SK-N-SH treated with all-trans-retinoic acid at 6 μM for 48 hours (cell line): ENCODE results near the gene NHS.

Experiments used
- ATAC-seq: fragments of 200-7000 bp; cut with Tn5 transposase; 3 replicates; pipeline ENCODE4 v1.9.1; 2020; ENCODE audit warnings: mild to moderate bottlenecking, moderate library complexity
- ARNTL ChIP-seq: fragments of 450-650 bp; formaldehyde crosslinking; IDR thresholded peaks from 2 replicates; pipeline ENCODE4 v1.5.0; 2020; ENCODE audit warnings: low read depth, mild to moderate bottlenecking, moderate library complexity, borderline replicate concordance
- BACH2 ChIP-seq: fragments of 250-450 bp; sonication (Bioruptor Pico); IDR thresholded peaks from 2 replicates; pipeline ENCODE4 v1.9.0; 2021; ENCODE audit warnings: mild to moderate bottlenecking, borderline replicate concordance
- CSDC2 ChIP-seq: fragments of 250-450 bp; sonication (Bioruptor Pico); IDR thresholded peaks from 2 replicates; pipeline ENCODE4 v1.5.0; 2020; ENCODE audit warnings: mild to moderate bottlenecking, moderate library complexity
- ESRRG ChIP-seq: fragments of 250-450 bp; sonication (Bioruptor Pico); IDR thresholded peaks from 2 replicates; pipeline ENCODE4 v1.6.1; 2021; ENCODE audit warnings: mild to moderate bottlenecking
- GLIS3 ChIP-seq: fragments of 250-450 bp; sonication (Bioruptor Pico); IDR thresholded peaks from 2 replicates; pipeline ENCODE4 v1.5.0; 2020; ENCODE audit warnings: mild to moderate bottlenecking, moderate library complexity
- ISL1 ChIP-seq: fragments of 250-450 bp; sonication (Bioruptor Pico); IDR thresholded peaks from 2 replicates; pipeline ENCODE4 v2.1.2; 2022; ENCODE audit warnings: mild to moderate bottlenecking, moderate library complexity
- OSR1 ChIP-seq: fragments of 250-450 bp; sonication (Bioruptor Pico); IDR thresholded peaks from 2 replicates; pipeline ENCODE4 v1.8.0; 2022; ENCODE audit warnings: moderate library complexity, mild to moderate bottlenecking, inconsistent platforms
- PPARA ChIP-seq: fragments of 250-450 bp; sonication (Bioruptor Pico); IDR thresholded peaks from 2 replicates; pipeline ENCODE4 v1.5.0; 2020; ENCODE audit warnings: mild to moderate bottlenecking, borderline replicate concordance
- RARB ChIP-seq: fragments of 250-450 bp; sonication (Bioruptor Pico); IDR thresholded peaks from 2 replicates; pipeline ENCODE4 v1.8.0; 2021; ENCODE audit warnings: mild to moderate bottlenecking, moderate library complexity
- SNAI2 ChIP-seq: fragments of 250-450 bp; sonication (Bioruptor Pico); IDR thresholded peaks from 2 replicates; pipeline ENCODE4 v1.5.0; 2020; ENCODE audit warnings: mild to moderate bottlenecking, moderate library complexity
- TCF4 ChIP-seq: fragments of 250-450 bp; sonication (Bioruptor Pico); IDR thresholded peaks from 2 replicates; pipeline ENCODE4 v1.8.0; 2021; ENCODE audit warnings: mild to moderate bottlenecking, moderate library complexity, borderline replicate concordance
- TOX ChIP-seq: fragments of 250-450 bp; sonication (Bioruptor Pico); IDR thresholded peaks from 2 replicates; pipeline ENCODE4 v1.8.0; 2021; ENCODE audit warnings: mild to moderate bottlenecking, moderate library complexity, borderline replicate concordance
- ZC3H10 ChIP-seq: fragments of 250-450 bp; sonication (Bioruptor Pico); IDR thresholded peaks from 2 replicates; pipeline ENCODE4 v1.5.1; 2021; ENCODE audit warnings: mild to moderate bottlenecking, moderate library complexity
- ZFP3 ChIP-seq: fragments of 250-450 bp; sonication (Bioruptor Pico); IDR thresholded peaks from 2 replicates; pipeline ENCODE4 v1.5.0; 2020; ENCODE audit warnings: mild to moderate bottlenecking, moderate library complexity
- ZFP30 ChIP-seq: fragments of 450-650 bp; formaldehyde crosslinking; IDR thresholded peaks from 2 replicates; pipeline ENCODE4 v1.5.0; 2022; ENCODE audit warnings: mild to moderate bottlenecking, moderate library complexity
- ZNF565 ChIP-seq: fragments of 450-650 bp; formaldehyde crosslinking; conservative IDR thresholded peaks from 2 replicates; pipeline ENCODE4 v1.5.0; 2020; ENCODE audit warnings: low read depth, mild to moderate bottlenecking, moderate library complexity
- ZNF70 ChIP-seq: fragments of 450-650 bp; formaldehyde crosslinking; IDR thresholded peaks from 2 replicates; pipeline ENCODE4 v1.5.0; 2020; ENCODE audit warnings: mild to moderate bottlenecking, moderate library complexity
- ZNF8 ChIP-seq: fragments of 450-650 bp; formaldehyde crosslinking; IDR thresholded peaks from 2 replicates; pipeline ENCODE4 v1.5.0; 2020; ENCODE audit warnings: mild to moderate bottlenecking, moderate library complexity
- TF ChIP-seq, protein P1 (sequence below): fragments of 250-450 bp; sonication (Bioruptor Pico); IDR thresholded peaks from 2 replicates; pipeline ENCODE4 v1.5.1; 2020; ENCODE audit warnings: low read depth, mild to moderate bottlenecking, moderate library complexity
- TF ChIP-seq, protein P2 (sequence below): fragments of 250-450 bp; sonication (Bioruptor Pico); IDR thresholded peaks from 2 replicates; pipeline ENCODE4 v1.5.0; 2020; ENCODE audit warnings: mild to moderate bottlenecking, moderate library complexity
- TF ChIP-seq, protein P3 (sequence below): fragments of 250-450 bp; sonication (Bioruptor Pico); IDR thresholded peaks from 2 replicates; pipeline ENCODE4 v1.5.1; 2021; ENCODE audit warnings: mild to moderate bottlenecking, moderate library complexity
- TF ChIP-seq, protein P4 (sequence below): fragments of 250-450 bp; sonication (Bioruptor Pico); IDR thresholded peaks from 2 replicates; pipeline ENCODE4 v1.8.0; 2021; ENCODE audit warnings: low read depth, mild to moderate bottlenecking, moderate library complexity, borderline replicate concordance
- TF ChIP-seq, protein P5 (sequence below): fragments of 250-450 bp; sonication (Bioruptor Pico); IDR thresholded peaks from 2 replicates; pipeline ENCODE4 v1.8.0; 2020; ENCODE audit warnings: mild to moderate bottlenecking, moderate library complexity, borderline replicate concordance

The NHS gene

DNA sequence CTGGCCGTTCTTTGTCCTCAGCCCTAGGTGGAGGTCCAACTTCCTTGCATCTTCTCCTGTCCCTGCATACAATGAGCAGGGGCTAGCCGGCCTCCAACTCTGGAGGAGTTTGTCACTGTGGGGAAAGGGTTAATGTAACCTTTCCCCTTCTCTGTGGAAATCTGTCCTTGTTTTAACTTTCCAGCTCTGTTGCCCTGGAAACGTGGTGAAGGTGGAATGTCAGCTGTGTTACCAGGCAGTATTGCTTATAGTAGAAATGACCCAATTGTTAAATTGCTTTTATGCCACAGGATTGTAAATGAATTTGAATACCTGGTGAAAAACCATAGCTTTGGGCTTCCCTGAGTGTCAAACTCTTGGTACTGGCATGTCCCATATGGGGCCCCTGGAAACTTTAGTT lies 230.7 kb downstream of the NHS start:
- ATAC-seq: peak; percentile 27; the same call in 1 of the 3 replicates

DNA sequence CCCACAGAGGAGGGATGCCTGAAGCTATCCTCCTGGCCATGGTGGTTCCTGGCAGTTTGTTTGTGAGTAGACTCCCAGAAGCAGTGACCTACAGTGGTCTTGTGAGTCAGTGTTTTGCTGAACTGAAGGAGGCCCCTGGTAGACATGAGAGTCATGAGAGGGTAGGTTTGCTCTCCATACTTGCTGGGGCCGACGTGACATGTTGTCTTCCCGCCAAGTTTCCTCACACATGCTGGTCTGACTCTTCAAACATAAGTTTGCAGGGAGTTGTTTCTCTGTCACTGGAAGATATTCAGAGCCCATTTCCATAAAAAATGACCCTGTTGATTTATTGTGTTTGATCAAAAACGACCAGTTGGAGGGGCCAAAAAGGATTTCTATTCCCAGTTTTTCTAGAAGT lies 231.2 kb downstream of the NHS start:
- ATAC-seq: no peak
- TF ChIP-seq ZFP3 (CRISPR knock-in tag) (no peak), ZFP30 (no peak), ISL1 (CRISPR knock-in tag) (no peak), ESRRG (no peak), TCF4 (CRISPR knock-in tag) (no peak), ZNF565 (CRISPR knock-in tag) (no peak), RARB (CRISPR knock-in tag) (no peak), BACH2 (no peak), ZNF70 (CRISPR knock-in tag) (no peak), OSR1 (CRISPR knock-in tag) (no peak), GLIS3 (CRISPR knock-in tag) (no peak), CSDC2 (CRISPR knock-in tag) (no peak), TOX (CRISPR knock-in tag) (no peak), ZC3H10 (CRISPR knock-in tag) (no peak), SNAI2 (no peak)
- TF ChIP-seq, protein P1, sequence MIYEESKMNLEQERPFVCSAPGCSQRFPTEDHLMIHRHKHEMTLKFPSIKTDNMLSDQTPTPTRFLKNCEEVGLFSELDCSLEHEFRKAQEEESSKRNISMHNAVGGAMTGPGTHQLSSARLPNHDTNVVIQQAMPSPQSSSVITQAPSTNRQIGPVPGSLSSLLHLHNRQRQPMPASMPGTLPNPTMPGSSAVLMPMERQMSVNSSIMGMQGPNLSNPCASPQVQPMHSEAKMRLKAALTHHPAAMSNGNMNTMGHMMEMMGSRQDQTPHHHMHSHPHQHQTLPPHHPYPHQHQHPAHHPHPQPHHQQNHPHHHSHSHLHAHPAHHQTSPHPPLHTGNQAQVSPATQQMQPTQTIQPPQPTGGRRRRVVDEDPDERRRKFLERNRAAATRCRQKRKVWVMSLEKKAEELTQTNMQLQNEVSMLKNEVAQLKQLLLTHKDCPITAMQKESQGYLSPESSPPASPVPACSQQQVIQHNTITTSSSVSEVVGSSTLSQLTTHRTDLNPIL: no peak
- TF ChIP-seq, protein P2, sequence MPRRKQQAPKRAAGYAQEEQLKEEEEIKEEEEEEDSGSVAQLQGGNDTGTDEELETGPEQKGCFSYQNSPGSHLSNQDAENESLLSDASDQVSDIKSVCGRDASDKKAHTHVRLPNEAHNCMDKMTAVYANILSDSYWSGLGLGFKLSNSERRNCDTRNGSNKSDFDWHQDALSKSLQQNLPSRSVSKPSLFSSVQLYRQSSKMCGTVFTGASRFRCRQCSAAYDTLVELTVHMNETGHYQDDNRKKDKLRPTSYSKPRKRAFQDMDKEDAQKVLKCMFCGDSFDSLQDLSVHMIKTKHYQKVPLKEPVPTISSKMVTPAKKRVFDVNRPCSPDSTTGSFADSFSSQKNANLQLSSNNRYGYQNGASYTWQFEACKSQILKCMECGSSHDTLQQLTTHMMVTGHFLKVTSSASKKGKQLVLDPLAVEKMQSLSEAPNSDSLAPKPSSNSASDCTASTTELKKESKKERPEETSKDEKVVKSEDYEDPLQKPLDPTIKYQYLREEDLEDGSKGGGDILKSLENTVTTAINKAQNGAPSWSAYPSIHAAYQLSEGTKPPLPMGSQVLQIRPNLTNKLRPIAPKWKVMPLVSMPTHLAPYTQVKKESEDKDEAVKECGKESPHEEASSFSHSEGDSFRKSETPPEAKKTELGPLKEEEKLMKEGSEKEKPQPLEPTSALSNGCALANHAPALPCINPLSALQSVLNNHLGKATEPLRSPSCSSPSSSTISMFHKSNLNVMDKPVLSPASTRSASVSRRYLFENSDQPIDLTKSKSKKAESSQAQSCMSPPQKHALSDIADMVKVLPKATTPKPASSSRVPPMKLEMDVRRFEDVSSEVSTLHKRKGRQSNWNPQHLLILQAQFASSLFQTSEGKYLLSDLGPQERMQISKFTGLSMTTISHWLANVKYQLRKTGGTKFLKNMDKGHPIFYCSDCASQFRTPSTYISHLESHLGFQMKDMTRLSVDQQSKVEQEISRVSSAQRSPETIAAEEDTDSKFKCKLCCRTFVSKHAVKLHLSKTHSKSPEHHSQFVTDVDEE (CRISPR knock-in tag): no peak
- TF ChIP-seq, protein P3, sequence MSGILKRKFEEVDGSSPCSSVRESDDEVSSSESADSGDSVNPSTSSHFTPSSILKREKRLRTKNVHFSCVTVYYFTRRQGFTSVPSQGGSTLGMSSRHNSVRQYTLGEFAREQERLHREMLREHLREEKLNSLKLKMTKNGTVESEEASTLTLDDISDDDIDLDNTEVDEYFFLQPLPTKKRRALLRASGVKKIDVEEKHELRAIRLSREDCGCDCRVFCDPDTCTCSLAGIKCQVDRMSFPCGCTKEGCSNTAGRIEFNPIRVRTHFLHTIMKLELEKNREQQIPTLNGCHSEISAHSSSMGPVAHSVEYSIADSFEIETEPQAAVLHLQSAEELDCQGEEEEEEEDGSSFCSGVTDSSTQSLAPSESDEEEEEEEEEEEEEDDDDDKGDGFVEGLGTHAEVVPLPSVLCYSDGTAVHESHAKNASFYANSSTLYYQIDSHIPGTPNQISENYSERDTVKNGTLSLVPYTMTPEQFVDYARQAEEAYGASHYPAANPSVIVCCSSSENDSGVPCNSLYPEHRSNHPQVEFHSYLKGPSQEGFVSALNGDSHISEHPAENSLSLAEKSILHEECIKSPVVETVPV (CRISPR knock-in tag): no peak

More for the DNA sequence above, 230.7 kb downstream of the NHS start:
- TF ChIP-seq ZNF565 (CRISPR knock-in tag) (no peak), TOX (CRISPR knock-in tag) (no peak), ISL1 (CRISPR knock-in tag) (no peak), RARB (CRISPR knock-in tag) (no peak), CSDC2 (CRISPR knock-in tag) (no peak)

DNA sequence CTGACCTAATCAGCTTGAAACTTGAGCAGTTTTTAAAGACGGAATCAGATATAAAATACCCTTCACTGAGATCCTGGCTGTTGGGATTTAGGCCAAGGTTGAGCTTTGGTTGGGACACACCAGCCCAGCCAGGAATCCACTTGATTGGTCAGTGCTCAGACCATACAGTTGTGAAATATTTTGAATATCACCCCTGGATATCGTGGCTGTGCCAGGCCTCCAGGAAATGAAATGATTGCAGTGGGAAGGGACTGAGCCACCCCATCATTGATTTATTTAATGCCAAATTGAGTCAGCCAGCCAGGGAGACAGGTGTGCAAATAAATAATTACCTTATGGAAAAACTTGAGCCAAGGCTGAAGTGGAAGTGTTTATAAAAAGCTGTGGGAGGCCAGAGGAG lies 233.9 kb downstream of the NHS start:
- ATAC-seq: no peak
- TF ChIP-seq, protein P3 (CRISPR knock-in tag): no peak
- TF ChIP-seq TCF4 (CRISPR knock-in tag) (no peak), RARB (CRISPR knock-in tag) (no peak), ZNF70 (CRISPR knock-in tag) (no peak), TOX (CRISPR knock-in tag) (no peak), ZC3H10 (CRISPR knock-in tag) (no peak), ZNF8 (CRISPR knock-in tag) (no peak), ESRRG (no peak), PPARA (CRISPR knock-in tag) (no peak), ARNTL (CRISPR knock-in tag) (no peak), CSDC2 (CRISPR knock-in tag) (no peak), GLIS3 (CRISPR knock-in tag) (no peak), ZFP30 (no peak), ZNF565 (CRISPR knock-in tag) (no peak), ZFP3 (CRISPR knock-in tag) (no peak), SNAI2 (no peak)
- TF ChIP-seq, protein P4, sequence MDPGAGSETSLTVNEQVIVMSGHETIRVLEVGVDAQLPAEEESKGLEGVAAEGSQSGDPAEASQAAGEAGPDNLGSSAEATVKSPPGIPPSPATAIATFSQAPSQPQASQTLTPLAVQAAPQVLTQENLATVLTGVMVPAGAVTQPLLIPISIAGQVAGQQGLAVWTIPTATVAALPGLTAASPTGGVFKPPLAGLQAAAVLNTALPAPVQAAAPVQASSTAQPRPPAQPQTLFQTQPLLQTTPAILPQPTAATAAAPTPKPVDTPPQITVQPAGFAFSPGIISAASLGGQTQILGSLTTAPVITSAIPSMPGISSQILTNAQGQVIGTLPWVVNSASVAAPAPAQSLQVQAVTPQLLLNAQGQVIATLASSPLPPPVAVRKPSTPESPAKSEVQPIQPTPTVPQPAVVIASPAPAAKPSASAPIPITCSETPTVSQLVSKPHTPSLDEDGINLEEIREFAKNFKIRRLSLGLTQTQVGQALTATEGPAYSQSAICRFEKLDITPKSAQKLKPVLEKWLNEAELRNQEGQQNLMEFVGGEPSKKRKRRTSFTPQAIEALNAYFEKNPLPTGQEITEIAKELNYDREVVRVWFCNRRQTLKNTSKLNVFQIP (CRISPR knock-in tag): no peak
- TF ChIP-seq, protein P5, sequence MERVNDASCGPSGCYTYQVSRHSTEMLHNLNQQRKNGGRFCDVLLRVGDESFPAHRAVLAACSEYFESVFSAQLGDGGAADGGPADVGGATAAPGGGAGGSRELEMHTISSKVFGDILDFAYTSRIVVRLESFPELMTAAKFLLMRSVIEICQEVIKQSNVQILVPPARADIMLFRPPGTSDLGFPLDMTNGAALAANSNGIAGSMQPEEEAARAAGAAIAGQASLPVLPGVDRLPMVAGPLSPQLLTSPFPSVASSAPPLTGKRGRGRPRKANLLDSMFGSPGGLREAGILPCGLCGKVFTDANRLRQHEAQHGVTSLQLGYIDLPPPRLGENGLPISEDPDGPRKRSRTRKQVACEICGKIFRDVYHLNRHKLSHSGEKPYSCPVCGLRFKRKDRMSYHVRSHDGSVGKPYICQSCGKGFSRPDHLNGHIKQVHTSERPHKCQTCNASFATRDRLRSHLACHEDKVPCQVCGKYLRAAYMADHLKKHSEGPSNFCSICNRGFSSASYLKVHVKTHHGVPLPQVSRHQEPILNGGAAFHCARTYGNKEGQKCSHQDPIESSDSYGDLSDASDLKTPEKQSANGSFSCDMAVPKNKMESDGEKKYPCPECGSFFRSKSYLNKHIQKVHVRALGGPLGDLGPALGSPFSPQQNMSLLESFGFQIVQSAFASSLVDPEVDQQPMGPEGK (CRISPR knock-in tag): no peak
- TF ChIP-seq, protein P1: no peak
